NCI-H226 (cell line): Measurements from ENCODE around the gene DCAF11.

ENCODE experiments used
- DNase-seq: peaks from one replicate; pipeline ENCODE4 v3.0.0-alpha.2; 2015

Gene DCAF11

GRCh38 chr14:24143511-24143910 lies 28.9 kb downstream of the DCAF11 start:
- DNase-seq, result peak; percentile 40

- no peak for DNase-seq
Observed at GRCh38 chr14:24144451-24144850, 29.9 kb downstream of the DCAF11 start.

GRCh38 chr14:24145219-24145618 lies 30.6 kb downstream of the DCAF11 start:
- DNase-seq, result no peak

- DNase-seq, result no peak
Observed at GRCh38 chr14:24145690-24146452, 31.3 kb downstream of the DCAF11 start.

- peak; percentile 97 for DNase-seq
Observed at GRCh38 chr14:24146453-24146977, 31.9 kb downstream of the DCAF11 start, which contains the start of gene PSME2. Gene PSME2, minus strand, starts transcription at chr14:24146610. Its CDS starts 29 bp downstream, at chr14:24146581.

- peak; percentile 97 for DNase-seq
Observed at GRCh38 chr14:24146978-24147760, 32.6 kb downstream of the DCAF11 start, which contains the start of gene RNF31. Gene RNF31, plus strand, starts transcription at chr14:24147498. Its CDS starts 201 bp downstream, at chr14:24147699.

- no peak for DNase-seq
Observed at GRCh38 chr14:24147761-24148428, 33.3 kb downstream of the DCAF11 start.

GRCh38 chr14:24149302-24149969 lies 34.9 kb downstream of the DCAF11 start:
- DNase-seq, result no peak

GRCh38 chr14:24150061-24150460 lies 35.5 kb downstream of the DCAF11 start:
- DNase-seq, result no peak

- DNase-seq, result no peak
Observed at GRCh38 chr14:24150567-24150966, 36.0 kb downstream of the DCAF11 start.

- DNase-seq, result no peak
Observed at GRCh38 chr14:24150993-24151392, 36.4 kb downstream of the DCAF11 start.

GRCh38 chr14:24151404-24152080 lies 37.0 kb downstream of the DCAF11 start:
- no peak for DNase-seq

GRCh38 chr14:24155100-24155499 lies 40.5 kb downstream of the DCAF11 start:
- DNase-seq, result no peak

- DNase-seq, result no peak
Observed at GRCh38 chr14:24156840-24157239, 42.3 kb downstream of the DCAF11 start.

- DNase-seq, result no peak
Observed at GRCh38 chr14:24157331-24157730, 42.8 kb downstream of the DCAF11 start.

- DNase-seq, result no peak
Observed at GRCh38 chr14:24159777-24160498, 45.4 kb downstream of the DCAF11 start.

GRCh38 chr14:24160499-24160849 lies 45.9 kb downstream of the DCAF11 start:
- no peak for DNase-seq

- peak; percentile 87 for DNase-seq
Observed at GRCh38 chr14:24160850-24161804, 46.5 kb downstream of the DCAF11 start, which contains the start of gene IRF9. Gene IRF9, plus strand, starts transcription at chr14:24161265. Its CDS starts 880 bp downstream, at chr14:24162145.

- DNase-seq, result peak; percentile 65
Observed at GRCh38 chr14:24162093-24162492, 47.5 kb downstream of the DCAF11 start.

- no peak for DNase-seq
Observed at GRCh38 chr14:24164518-24164991, 50.0 kb downstream of the DCAF11 start.
